Activated effector memory CD4-positive, alpha-beta T cell treated with anti-CD3 and anti-CD28 coated beads, Interleukin-2, amount 50 U/mL, for 16 hours (primary cell): ENCODE data around the gene ANP32E.
"Not testable (repeated sequence)": the region's sequence is repeated elsewhere in the genome, so short reads cannot be mapped to it uniquely, and the experiment has no call there.

Experiments used
- DNase-seq: peaks from one replicate; pipeline ENCODE4 v3.0.0-alpha.2; 2020

ANP32E gene

GRCh38 chr1:150212070-150212469 lies 23.8 kb downstream of the ANP32E start:
- DNase-seq, result no peak

- no peak for DNase-seq
These were observed 25.2 kb downstream of the ANP32E start for GRCh38 chr1:150210706-150211105.

- DNase-seq, result no peak
These were observed 25.8 kb downstream of the ANP32E start for GRCh38 chr1:150210091-150210490.

GRCh38 chr1:150208460-150208859 lies 27.5 kb downstream of the ANP32E start:
- DNase-seq, result not testable (repeated sequence)

GRCh38 chr1:150207281-150207971 lies 28.5 kb downstream of the ANP32E start:
- no peak for DNase-seq

- no peak for DNase-seq
These were observed 39.5 kb downstream of the ANP32E start for GRCh38 chr1:150196417-150196816.

DNA sequence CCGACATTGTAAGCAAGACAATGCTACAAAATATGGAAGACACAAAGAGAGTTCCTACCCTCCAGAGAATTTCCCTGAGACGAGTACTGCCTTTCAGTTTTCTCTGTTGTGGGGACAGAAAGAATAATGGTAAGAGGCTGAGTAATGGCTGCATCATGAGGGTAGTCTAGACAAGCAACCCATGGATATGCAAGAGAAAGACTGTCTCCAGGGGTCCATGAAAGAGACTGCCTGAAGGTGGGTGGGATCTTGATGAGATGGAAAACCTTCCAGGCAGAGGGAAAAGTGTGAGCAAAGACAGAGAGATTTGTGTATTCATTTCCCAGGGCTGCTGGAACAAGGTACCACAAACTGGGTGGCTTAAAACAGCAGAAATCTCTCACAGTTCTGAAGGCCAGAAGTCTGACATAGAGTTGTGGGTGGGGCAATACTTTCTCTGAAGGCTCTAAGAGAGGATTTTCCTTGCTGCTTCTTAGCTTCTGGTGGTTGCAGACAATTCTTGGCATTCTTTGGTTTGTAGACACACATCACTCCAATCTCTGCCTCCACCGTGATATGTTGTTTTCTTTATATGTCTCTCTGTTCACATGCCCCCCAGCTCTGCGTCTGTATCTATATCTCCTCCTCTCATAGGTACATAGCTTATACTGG lies 41.4 kb downstream of the ANP32E start:
- DNase-seq, result no peak

DNA sequence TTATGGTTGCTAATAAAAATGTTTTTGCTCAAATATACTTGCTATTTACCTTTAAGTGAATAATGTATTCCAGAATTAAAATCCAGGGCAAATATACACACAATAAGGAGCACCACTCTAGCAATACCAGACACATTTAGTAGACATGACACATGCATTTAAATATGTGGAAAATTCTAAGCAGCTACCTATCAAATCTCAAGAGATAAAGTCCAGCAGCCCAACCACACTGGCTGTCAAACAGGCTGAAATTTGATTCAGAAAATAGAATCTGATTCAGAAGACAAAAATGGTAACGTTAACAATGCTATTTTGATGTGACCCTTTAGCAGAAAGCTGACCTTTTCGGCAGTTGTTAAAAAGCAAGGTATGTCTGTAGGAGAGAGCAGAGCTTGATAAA lies 43.9 kb downstream of the ANP32E start:
- no peak for DNase-seq

DNA sequence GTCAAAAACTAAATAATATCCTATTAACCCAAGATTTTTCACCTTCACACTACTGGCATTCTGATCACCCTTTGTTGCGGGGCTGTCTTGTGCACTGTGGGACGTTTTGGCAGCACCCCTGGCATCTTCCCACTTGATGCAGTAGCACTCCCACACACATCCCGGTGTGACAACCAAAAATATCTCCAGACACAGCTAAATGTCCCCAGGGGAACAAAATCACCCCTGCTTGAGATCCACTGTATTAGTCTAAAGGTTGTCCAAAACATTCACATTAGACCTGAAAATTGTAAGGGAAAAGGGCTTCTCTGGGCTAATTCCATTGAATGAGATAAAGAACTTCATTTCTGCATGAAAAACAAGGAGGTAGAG lies 48.4 kb downstream of the ANP32E start:
- DNase-seq, result no peak

- DNase-seq, result no peak
These were observed 48.9 kb downstream of the ANP32E start for GRCh38 chr1:150186789-150187559.

- DNase-seq, result not testable (repeated sequence)
These were observed 49.5 kb downstream of the ANP32E start for GRCh38 chr1:150186438-150186788.

DNA sequence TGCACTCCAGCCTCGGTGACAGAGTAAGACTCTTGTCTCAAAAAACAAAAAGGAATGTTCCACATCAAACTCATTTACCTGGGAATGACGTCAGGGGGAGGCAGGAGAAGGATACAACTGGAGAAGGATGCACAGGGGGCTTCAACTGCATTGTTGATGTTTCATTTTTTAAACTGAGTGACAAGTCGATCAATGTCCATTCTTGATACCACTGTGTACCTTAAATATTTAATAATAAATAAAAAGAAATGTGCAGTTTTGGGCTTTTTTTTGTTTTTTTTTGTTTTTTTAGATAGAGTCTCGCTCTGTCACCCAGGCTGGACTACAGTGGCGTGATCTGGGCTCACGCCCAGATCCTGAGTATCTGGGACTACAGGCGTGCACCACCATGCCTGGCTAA lies 50.4 kb downstream of the ANP32E start:
- DNase-seq, result no peak

GRCh38 chr1:150183061-150183460 lies 52.9 kb downstream of the ANP32E start:
- DNase-seq, result no peak

DNA sequence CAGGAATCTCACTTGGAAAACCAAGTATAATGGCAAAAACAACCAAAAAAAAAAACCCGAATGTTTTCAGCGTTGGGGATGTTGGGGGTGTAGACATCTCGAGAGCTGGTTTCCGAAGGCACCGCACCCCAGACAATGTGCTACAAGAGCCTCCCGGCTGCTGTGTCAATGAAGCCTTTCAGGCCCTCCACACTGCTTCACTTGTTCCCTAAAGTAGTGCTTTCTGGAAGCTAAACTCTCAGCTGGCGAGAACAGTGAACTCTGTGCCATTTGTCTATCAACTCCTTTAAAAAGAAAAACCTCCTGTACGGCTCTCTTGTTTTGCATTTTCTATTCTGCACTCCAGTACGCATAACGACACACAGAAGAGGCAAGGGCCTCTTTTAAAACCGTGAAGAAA lies 53.7 kb downstream of the ANP32E start:
- no peak for DNase-seq

GRCh38 chr1:150180474-150180873 lies 55.4 kb downstream of the ANP32E start:
- DNase-seq, result no peak

GRCh38 chr1:150179867-150180266 lies 56.0 kb downstream of the ANP32E start:
- DNase-seq, result no peak

DNA sequence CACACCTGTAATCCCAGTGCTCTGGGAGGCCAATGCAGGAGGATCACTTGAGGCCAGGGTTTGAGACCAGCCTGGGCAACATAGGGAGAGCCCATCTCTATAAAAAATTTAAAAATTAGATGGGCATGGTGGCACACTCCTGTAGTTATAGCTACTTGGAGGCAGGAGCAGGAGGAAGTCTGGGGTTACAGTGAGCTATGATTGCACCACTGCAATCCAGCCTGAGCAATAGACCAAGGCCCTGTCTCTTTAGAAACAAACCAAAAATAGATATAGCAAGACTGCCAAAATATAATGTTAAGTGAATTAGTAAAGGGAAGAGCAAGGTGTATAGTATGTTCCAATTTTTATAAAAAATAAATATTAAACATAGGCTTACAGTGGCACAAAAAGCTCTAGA lies 57.4 kb downstream of the ANP32E start:
- no peak for DNase-seq

- DNase-seq, result no peak
These were observed 59.3 kb downstream of the ANP32E start for GRCh38 chr1:150176593-150176992.

- DNase-seq, result no peak
These were observed 62.7 kb downstream of the ANP32E start for GRCh38 chr1:150173141-150173585.

- DNase-seq, result no peak
These were observed 64.1 kb downstream of the ANP32E start for GRCh38 chr1:150171801-150172200.

DNA sequence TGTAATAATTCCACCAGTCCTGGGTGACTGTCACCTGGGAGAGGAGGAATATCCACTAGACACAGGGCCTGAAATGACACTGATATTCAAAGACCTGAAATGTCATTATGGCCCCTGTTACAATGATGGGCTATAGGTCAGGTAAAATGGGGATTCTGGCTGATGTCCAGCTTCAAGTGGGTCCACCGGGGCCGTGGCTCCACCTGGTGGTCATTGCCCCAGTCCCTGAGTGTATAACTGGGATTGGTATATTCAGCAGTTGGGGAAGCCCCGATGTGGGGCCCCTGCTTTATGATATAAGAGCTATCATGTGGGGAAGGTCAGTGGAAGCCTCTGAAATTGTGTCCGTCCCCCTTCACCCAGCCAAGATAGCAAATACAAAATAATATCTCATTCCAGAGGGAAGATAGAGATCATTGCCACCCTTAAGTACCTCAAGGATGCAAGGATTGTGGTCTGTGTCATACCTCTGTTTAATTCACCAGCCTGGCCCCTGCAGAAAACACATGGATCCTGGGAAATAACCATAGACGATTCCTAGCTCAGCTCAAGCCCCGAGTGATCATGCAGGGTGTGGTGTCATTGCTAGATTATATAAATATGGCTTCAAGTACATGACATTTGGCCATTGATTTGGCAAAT lies 66.8 kb downstream of the ANP32E start:
- peak; percentile 85 for DNase-seq
